ENCODE measurements around the gene RFK.
A peak's percentile ranks its signal among the peaks of the same experiment; 100 is the strongest.
"Not testable (repeated sequence)": the region's sequence is repeated elsewhere in the genome, so short reads cannot be mapped to it uniquely, and the experiment has no call there.

Gene RFK

GRCh38 chr9:76369583-76369982 lies 24.6 kb downstream of the RFK start:
- DNase-seq = peak; percentile 92

- DNase-seq = peak; percentile 54
These were observed 28.0 kb downstream of the RFK start for GRCh38 chr9:76366275-76366674.

GRCh38 chr9:76365028-76365427 lies 29.2 kb downstream of the RFK start:
- no peak for DNase-seq

- no peak for DNase-seq
These were observed 31.2 kb downstream of the RFK start for GRCh38 chr9:76363032-76363395.

- not testable (repeated sequence) for DNase-seq
These were observed 31.7 kb downstream of the RFK start for GRCh38 chr9:76362332-76363031.

GRCh38 chr9:76359766-76360165 lies 34.5 kb downstream of the RFK start:
- no peak for DNase-seq

- no peak for DNase-seq
These were observed 34.9 kb downstream of the RFK start for GRCh38 chr9:76359365-76359764.

GRCh38 chr9:76358628-76359280 lies 35.5 kb downstream of the RFK start:
- no peak for DNase-seq

GRCh38 chr9:76357555-76357954 lies 36.7 kb downstream of the RFK start:
- no peak for DNase-seq

GRCh38 chr9:76355886-76356285 lies 38.3 kb downstream of the RFK start:
- no peak for DNase-seq

- no peak for DNase-seq
These were observed 40.0 kb downstream of the RFK start for GRCh38 chr9:76354221-76354620.

GRCh38 chr9:76353280-76353679 lies 40.9 kb downstream of the RFK start:
- no peak for DNase-seq

GRCh38 chr9:76352026-76352620 lies 42.1 kb downstream of the RFK start:
- DNase-seq = no peak

GRCh38 chr9:76351006-76351405 lies 43.2 kb downstream of the RFK start:
- DNase-seq = no peak

- DNase-seq = no peak
These were observed 44.4 kb downstream of the RFK start for GRCh38 chr9:76349865-76350264.

- no peak for DNase-seq
These were observed 51.4 kb downstream of the RFK start for GRCh38 chr9:76342858-76343257.

GRCh38 chr9:76342201-76342600 lies 52.0 kb downstream of the RFK start:
- no peak for DNase-seq

- DNase-seq = no peak
These were observed 52.6 kb downstream of the RFK start for GRCh38 chr9:76341616-76342015.

- no peak for DNase-seq
These were observed 55.8 kb downstream of the RFK start for GRCh38 chr9:76338418-76338817.

- no peak for DNase-seq
These were observed 58.2 kb downstream of the RFK start for GRCh38 chr9:76336027-76336426.

Measured in NCI-H345 (cell line).